K562 (cell line): ENCODE results near the gene SCFD2. TPM values are rescaled to one million over a fixed set of nuclear protein-coding genes. Genes with fewer than 3 reads are reported as not detected.

Experiments
- ATAC-seq: fragments of 200-7000 bp; cut with Tn5 transposase; 3 replicates; pipeline ENCODE4 v1.9.1; 2020; ENCODE audit warnings: moderate library complexity
- BruUV-seq: library from RNA; stranded (reverse); fragments of 400-500 nt; replicated peaks from 2 replicates; lab custom pipeline; 2021; lab: Mats Ljungman, UMichigan
- CTCF ChIA-PET: fragments of 300-600 bp; formaldehyde crosslinking; extraction: SDS; loops from one replicate; lab custom pipeline; 2021; ENCODE audit warnings: low intra/inter-chr PET ratio; lab: Yijun Ruan, JAX
- POLR2A ChIA-PET: fragments of 300-600, 350-650 bp; sonication (Branson Sonifier 250); formaldehyde crosslinking; extraction: SDS; loops from one replicate; lab custom pipeline; 2021; ENCODE audit warnings: antibody characterized with exemption, inconsistent platforms; lab: Yijun Ruan, JAX
- DNase-seq, 4 experiments: peaks; one replicate each; pipeline versions ENCODE4 v3.0.0 to v3.0.0-alpha.2; 2011 to 2018; ENCODE audit warnings: low spot score in 3 of 4, mixed read lengths in 3 of 4; ENCODE audit errors: extremely low read depth in 1 of 4
- FAIRE-seq: peaks from 2 replicates; lab custom pipeline; 2011; peaks lifted over from hg19 to GRCh38; lab: Jason Lieb, UNC
- H2AFZ ChIP-seq: 2 replicates; pipeline ENCODE4 v1.6.0; 2011; ENCODE audit warnings: low read depth, low read length, control low read depth, inconsistent platforms
- H3K27ac ChIP-seq: fragments of 200-600 bp; 3 replicates; pipeline ENCODE4 v1.8.0; 2011; ENCODE audit warnings: low read depth, mild to moderate bottlenecking, control low read depth, inconsistent platforms, low read length, moderate library complexity, mixed read lengths; ENCODE audit errors: extremely low read depth
- H3K27me3 ChIP-seq, 2 experiments: fragments of 300-600 bp in 1 of 2; 2 replicates in 1 of 2; 3 replicates in 1 of 2; pipeline versions ENCODE4 v1.6.0 to v1.8.0; 2011; ENCODE audit warnings: inconsistent platforms in 2 of 2, low read length in 2 of 2, mild to moderate bottlenecking in 1 of 2, mixed read lengths in 1 of 2, moderate library complexity in 1 of 2; ENCODE audit not compliant: control insufficient read depth in 2 of 2, insufficient read depth in 2 of 2
- H3K36me3 ChIP-seq: fragments of 300-600 bp; 3 replicates; pipeline ENCODE4 v1.8.0; 2011; ENCODE audit warnings: mild to moderate bottlenecking, low read length, inconsistent platforms; ENCODE audit not compliant: control insufficient read depth, insufficient read depth
- H3K4me1 ChIP-seq, 2 experiments: fragments of 200-600 bp in 1 of 2; replicated peaks in 1 of 2; 2 replicates in 1 of 2; 3 replicates in 1 of 2; pipeline versions ENCODE4 v1.5.1 to v1.8.0; 2011; ENCODE audit warnings: inconsistent platforms in 2 of 2, low read length in 2 of 2, mild to moderate bottlenecking in 1 of 2, mixed read lengths in 1 of 2, moderate library complexity in 1 of 2; ENCODE audit not compliant: control insufficient read depth in 2 of 2, insufficient read depth in 2 of 2
- H3K4me2 ChIP-seq: 2 replicates; pipeline ENCODE4 v1.6.1; 2011; ENCODE audit warnings: low read length, control low read depth, inconsistent platforms, mixed read lengths; ENCODE audit not compliant: insufficient read depth
- H3K4me3 ChIP-seq: fragments of 200-600 bp; sonication (generic), shearing (Covaris generic); 2 replicates; pipeline ENCODE4 v1.5.1; 2016; ENCODE audit warnings: control low read depth, inconsistent platforms
- H3K79me2 ChIP-seq: fragments of 200-600 bp; 3 replicates; pipeline ENCODE4 v1.8.0; 2011; ENCODE audit warnings: low read length, inconsistent platforms; ENCODE audit not compliant: control insufficient read depth, insufficient read depth
- H3K9ac ChIP-seq, 2 experiments: 2 replicates each; pipeline versions ENCODE4 v1.6.0 to v1.6.1; 2011; ENCODE audit warnings: low read depth in 2 of 2, low read length in 2 of 2, control low read depth in 1 of 2, inconsistent platforms in 1 of 2, mild to moderate bottlenecking in 1 of 2, mixed read lengths in 1 of 2; ENCODE audit not compliant: insufficient read depth in 1 of 2
- H3K9me1 ChIP-seq: one replicate; pipeline ENCODE4 v1.6.0; 2011; ENCODE audit warnings: inconsistent platforms, mild to moderate bottlenecking, low read length, moderate library complexity; ENCODE audit not compliant: control insufficient read depth, insufficient read depth
- H3K9me3 ChIP-seq: replicated peaks from 2 replicates; pipeline ENCODE4 v1.5.1; 2011; ENCODE audit warnings: low read depth, low read length, inconsistent platforms; ENCODE audit not compliant: control insufficient read depth, insufficient read depth
- H4K20me1 ChIP-seq: replicated peaks from 2 replicates; pipeline ENCODE4 v1.6.1; 2011; ENCODE audit warnings: low read length, inconsistent platforms, mixed read lengths; ENCODE audit not compliant: control insufficient read depth, insufficient read depth
- CBFA2T3 ChIP-seq: fragments of 450-650 bp; IDR thresholded peaks from 2 replicates; pipeline ENCODE4 v1.6.1; 2017
- CREB5 ChIP-seq: fragments of 250-450 bp; sonication (Bioruptor Pico); IDR thresholded peaks from 2 replicates; pipeline ENCODE4 v1.5.0; 2020; ENCODE audit warnings: mild to moderate bottlenecking
- DPF2 ChIP-seq: fragments of 450-650 bp; IDR thresholded peaks from 2 replicates; pipeline ENCODE4 v1.6.1; 2016
- POU5F1 ChIP-seq: fragments of 150-350 bp; IDR thresholded peaks from 2 replicates; pipeline ENCODE4 v1.6.1; 2014; ENCODE audit warnings: borderline replicate concordance, low read length, low read depth, mild to moderate bottlenecking; ENCODE audit not compliant: partially characterized antibody
- RREB1 ChIP-seq: fragments of 250-450 bp; sonication (Bioruptor Pico); IDR thresholded peaks from 2 replicates; pipeline ENCODE4 v1.4.0; 2020
- SAFB ChIP-seq: fragments of 200-400 bp; formaldehyde crosslinking; IDR thresholded peaks from 2 replicates; pipeline ENCODE4 v1.6.1; 2017; ENCODE audit warnings: low read depth, low read length, borderline replicate concordance
- SMARCA5 ChIP-seq: fragments of 450-650 bp; IDR thresholded peaks from 2 replicates; pipeline ENCODE4 v1.6.1; 2016
- SOX6 ChIP-seq: fragments of 450-650 bp; IDR thresholded peaks from 2 replicates; pipeline ENCODE4 v1.6.1; 2014; ENCODE audit warnings: mild to moderate bottlenecking
- XRCC3 ChIP-seq: fragments of 450-650 bp; IDR thresholded peaks from 2 replicates; pipeline ENCODE4 v1.6.1; 2017; ENCODE audit warnings: mild to moderate bottlenecking, moderate library complexity
- ZC3H11A ChIP-seq: IDR thresholded peaks from 2 replicates; pipeline ENCODE4 v1.6.1; 2012; ENCODE audit warnings: low read depth, low read length, improper control_type of control experiment
- ZNF239 ChIP-seq: fragments of 250-450 bp; sonication (Bioruptor Pico); IDR thresholded peaks from 2 replicates; pipeline ENCODE4 v1.4.0; 2020; ENCODE audit warnings: mild to moderate bottlenecking
- WGBS: fragments of 100-300 bp; shearing (Covaris generic); methylation state at CpG from one replicate; pipeline ENCODE4 v1.1.6; 2016; ENCODE audit warnings: low coverage, mixed read lengths; ENCODE audit not compliant: insufficient coverage; ENCODE audit errors: missing lambda C conversion rate; 5-methylcytosine and 5-hydroxymethylcytosine counted together
- in situ Hi-C: fragments of 300-500 bp; cut with MboI; formaldehyde crosslinking; loops from 4 replicates; pipeline ENCODE4 v1.15.0; 2018; ENCODE audit warnings: inconsistent platforms, mixed read lengths
- intact Hi-C: fragments of 100-400 bp; cut with micrococcal nuclease; formaldehyde crosslinking; loops from 2 replicates; pipeline ENCODE4 v1.14.2; 2022
- polyA plus RNA-seq, 8 experiments: library from polyadenylated mRNA; depleted of rRNA in 4 of 8; stranded (reverse) in 5 of 8; unstranded in 3 of 8; fragments of >200 nt; fragmentation: Nextera tagmentation in 2 of 8; fragmentation: Illumina TruSeq in 1 of 8; extraction: Ambion mirVana in 2 of 8; extraction: Trizol in 1 of 8; gene quantifications; 2 replicates each; pipeline versions ENCODE4 v1.2.1 to v1.2.3, GENCODE V29; 2011 to 2014; ENCODE audit warnings: inconsistent platforms in 1 of 8, missing spikeins in 1 of 8
- total RNA-seq, 7 experiments: library from RNA; depleted of rRNA in 6 of 7; stranded (reverse); fragments of >200 nt in 6 of 7; fragmentation: Illumina TruSeq in 2 of 7; extraction: Trizol in 2 of 7; gene quantifications; 2 replicates each; pipeline versions ENCODE4 v1.2.1 to v1.2.3, GENCODE V29; 2011 to 2021; ENCODE audit warnings: low replicate concordance in 1 of 7

The SCFD2 gene
- total and polyA plus RNA-seq, 9 of the 15 experiments (the other 6 are each of a cell fraction or from before 2014, with no cell fraction given), result 5.7 to 30.3 (median 22.8) TPM

GRCh38 chr4:53228036-53228435 lies 137.8 kb downstream of the SCFD2 start:
- H3K4me1 ChIP-seq, result no peaks in the 10 kb centered on the region
- in situ Hi-C loops, result no loop called here
- no peak for DNase-seq
- H3K4me3 ChIP-seq, result no peak overlapping the region
- BruUV-seq, result no TSS peak
- no peaks in the 10 kb centered on the region for H3K9me1 ChIP-seq
- CTCF ChIA-PET, result no interaction called here
- H3K36me3 ChIP-seq, result no peaks in the 10 kb centered on the region
- WGBS, result 20% methylated on average over 1 of the region's 1 CpG
- FAIRE-seq, result no peak
- H3K9ac ChIP-seq, result no peak overlapping the region
- no peak overlapping the region for H3K27ac ChIP-seq
- POLR2A ChIA-PET, result interaction anchor here (0.6 to 0.9 kb wide), 2 partner anchors 58 to 359 kb away, joined by 3 read pairs; no protein-coding TSS in a partner anchor
- no peaks in the 10 kb centered on the region for H3K27me3 ChIP-seq
- ATAC-seq, result no peak
- no peak overlapping the region for H2AFZ ChIP-seq
- no peaks in the 10 kb centered on the region for H3K79me2 ChIP-seq
- no peak overlapping the region for H3K4me2 ChIP-seq
- intact Hi-C loops, result no loop called here
- 0 out of 2 replicates have a peak, but pooled peaks have one; percentile 12 for TF ChIP-seq CBFA2T3
- TF ChIP-seq SAFB, result no peak
- TF ChIP-seq DPF2, result no peak
- H3K9me3 ChIP-seq, result no peaks in the 10 kb centered on the region
- no peaks in the 10 kb centered on the region for H4K20me1 ChIP-seq

- ATAC-seq, result no peak
- no TSS peak for BruUV-seq
- no peak for DNase-seq
- Histone ChIP-seq H3K36me3 (no peaks in the 10 kb centered on the region), H3K4me1 (no peaks in the 10 kb centered on the region), H3K27me3 (no peaks in the 10 kb centered on the region), H3K9me3 (no peaks in the 10 kb centered on the region), H3K4me2 (no peak overlapping the region), H3K9ac (no peak overlapping the region), H3K4me3 (no peak overlapping the region), H4K20me1 (no peaks in the 10 kb centered on the region), H3K9me1 (no peaks in the 10 kb centered on the region), H3K27ac (no peak overlapping the region), H2AFZ (no peak overlapping the region), H3K79me2 (no peaks in the 10 kb centered on the region)
- 49% methylated on average over 3 of the region's 3 CpGs for WGBS
- no peak for FAIRE-seq
- CTCF ChIA-PET, result no interaction called here
- in situ Hi-C loops, result no loop called here
- POLR2A ChIA-PET, result interaction anchor here (0.6 to 0.9 kb wide), 2 partner anchors 59 to 358 kb away, joined by 3 read pairs; no protein-coding TSS in a partner anchor
- intact Hi-C loops, result no loop called here
- TF ChIP-seq ZNF239 (CRISPR knock-in tag) (no peak), SOX6 (no peak), SMARCA5 (no peak), RREB1 (no peak), CREB5 (CRISPR knock-in tag) (no peak), ZC3H11A (no peak), XRCC3 (no peak), POU5F1 (no peak)
These were observed 138.4 kb downstream of the SCFD2 start for GRCh38 chr4:53227451-53227850.
